B cell (primary cell): ENCODE results near the gene ZSCAN1. TPM values are rescaled to one million over a fixed set of nuclear protein-coding genes. Genes with fewer than 3 reads are reported as not detected.

Experiments used
- ATAC-seq: fragments of 200-7000 bp; cut with Tn5 transposase; one replicate; pipeline ENCODE4 v1.10.0; 2021; ENCODE audit warnings: low read depth, mild to moderate bottlenecking, moderate number of reproducible peaks, moderate library complexity
- CTCF ChIA-PET: fragments of 350-600 bp; sonication (Branson Sonifier 250); formaldehyde crosslinking; loops from one replicate; lab custom pipeline; 2021; ENCODE audit warnings: antibody characterized with exemption, inconsistent platforms; lab: Charles Lee
- POLR2A ChIA-PET: fragments of 350-600 bp; sonication (Branson Sonifier 250); formaldehyde crosslinking; loops from one replicate; lab custom pipeline; 2021; ENCODE audit warnings: antibody characterized with exemption; lab: Charles Lee
- DNase-seq: peaks from one replicate; pipeline ENCODE4 v3.0.0; 2013
- H2AFZ ChIP-seq: 2 replicates; pipeline ENCODE4 v1.6.1; 2012; ENCODE audit warnings: mild to moderate bottlenecking, low read depth, low read length; ENCODE audit not compliant: insufficient read depth, poor library complexity, severe bottlenecking
- H3K27ac ChIP-seq, 2 donors: 1 replicate in 1 of 2; 2 replicates in 1 of 2; pipeline ENCODE4 v1.5.1; 2012 to 2013; ENCODE audit warnings: low read length in 2 of 2, mild to moderate bottlenecking in 2 of 2, moderate library complexity in 1 of 2
- H3K27me3 ChIP-seq, 4 experiments: fragments of 200-600 bp in 1 of 4; sonication (generic) in 1 of 4; replicated peaks in 1 of 4; 1 replicate in 2 of 4; 2 replicates in 2 of 4; pipeline versions ENCODE4 v1.6.1 to v1.7.0; 2013 to 2016; ENCODE audit warnings: low read length in 3 of 4, mild to moderate bottlenecking in 2 of 4, mixed read lengths in 1 of 4, moderate library complexity in 1 of 4; ENCODE audit not compliant: insufficient read depth in 4 of 4, control insufficient read depth in 3 of 4; ENCODE audit errors: control extremely low read depth in 1 of 4
- H3K36me3 ChIP-seq, 2 experiments: replicated peaks in 1 of 2; 1 replicate in 1 of 2; 2 replicates in 1 of 2; pipeline versions ENCODE4 v1.6.1 to v1.7.1; 2013; ENCODE audit warnings: low read length in 1 of 2; ENCODE audit not compliant: insufficient read depth in 2 of 2, control insufficient read depth in 1 of 2; ENCODE audit errors: control extremely low read depth in 1 of 2, extremely low read depth in 1 of 2
- H3K4me1 ChIP-seq, 2 donors: fragments of 200-600 bp in 1 of 2; sonication (generic) in 1 of 2; 1 replicate in 1 of 2; 2 replicates in 1 of 2; pipeline versions ENCODE4 v1.5.1 to v1.6.1; 2013 to 2017; ENCODE audit warnings: low read length in 2 of 2; ENCODE audit not compliant: control insufficient read depth in 2 of 2, insufficient read depth in 2 of 2
- H3K4me2 ChIP-seq: replicated peaks from 2 replicates; pipeline ENCODE3; 2012; ENCODE audit warnings: mild to moderate bottlenecking, low read depth, low read length; ENCODE audit not compliant: poor library complexity, severe bottlenecking
- H3K4me3 ChIP-seq, 5 experiments: fragments of 200-600 bp in 1 of 5; sonication (generic) in 1 of 5; 1 replicate in 3 of 5; 2 replicates in 2 of 5; pipeline versions ENCODE4 v1.5.1 to v1.7.0; 2011 to 2016; ENCODE audit warnings: low read length in 4 of 5, mild to moderate bottlenecking in 4 of 5, low read depth in 2 of 5, control low read depth in 1 of 5, moderate library complexity in 1 of 5; ENCODE audit not compliant: insufficient read depth in 1 of 5; ENCODE audit errors: control extremely low read depth in 1 of 5, extremely low read depth in 1 of 5
- H3K79me2 ChIP-seq: fragments of 200-600 bp; sonication (generic); one replicate; pipeline ENCODE4 v1.6.0; 2016; ENCODE audit warnings: low read length; ENCODE audit not compliant: control insufficient read depth, insufficient read depth
- H3K9ac ChIP-seq: fragments of 200-600 bp; sonication (generic); 2 replicates; pipeline ENCODE4 v1.6.1; 2017; ENCODE audit warnings: mild to moderate bottlenecking, low read length, moderate library complexity
- H3K9me3 ChIP-seq, 3 donors: one replicate each; pipeline versions ENCODE4 v1.6.1 to v1.7.1; 2013; ENCODE audit warnings: low read length in 2 of 3; ENCODE audit not compliant: control insufficient read depth in 2 of 3, insufficient read depth in 1 of 3; ENCODE audit errors: control extremely low read depth in 1 of 3
- H4K20me1 ChIP-seq: 2 replicates; pipeline ENCODE4 v1.6.0; 2012; ENCODE audit warnings: mild to moderate bottlenecking, low read length; ENCODE audit not compliant: insufficient read depth, control insufficient read depth, poor library complexity, severe bottlenecking
- H3K27ac Mint-ChIP-seq: one replicate; pipeline ENCODE4 v1.8.0; 2021; ENCODE audit warnings: mixed read lengths
- H3K27me3 Mint-ChIP-seq: one replicate; pipeline ENCODE4 v1.8.0; 2021; ENCODE audit warnings: mixed read lengths
- H3K4me1 Mint-ChIP-seq: one replicate; pipeline ENCODE4 v1.8.0; 2021; ENCODE audit warnings: mixed read lengths
- H3K4me3 Mint-ChIP-seq: one replicate; pipeline ENCODE4 v1.8.0; 2021; ENCODE audit warnings: mixed read lengths
- H3K9me3 Mint-ChIP-seq: one replicate; pipeline ENCODE4 v1.8.0; 2022; ENCODE audit warnings: mixed read lengths; ENCODE audit not compliant: insufficient read depth
- EZH2 ChIP-seq: IDR thresholded peaks from 2 replicates; pipeline ENCODE4 v1.6.1; 2012; ENCODE audit warnings: borderline replicate concordance, low read depth, mild to moderate bottlenecking, moderate library complexity, low read length; ENCODE audit not compliant: insufficient read depth, poor library complexity, severe bottlenecking
- WGBS: methylation state at CpG from one replicate; pipeline ENCODE4 v1.1.5; 2013; ENCODE audit warnings: missing lambda C conversion rate; ENCODE audit not compliant: insufficient coverage; 5-methylcytosine and 5-hydroxymethylcytosine counted together
- intact Hi-C: fragments of 100-400 bp; cut with micrococcal nuclease; formaldehyde crosslinking; loops from one replicate; pipeline ENCODE4 v1.10.0; 2022
- polyA plus RNA-seq: library from polyadenylated mRNA; depleted of rRNA; stranded (reverse); fragments of >200 nt; gene quantifications from 2 replicates; pipeline ENCODE4 v1.2.3, GENCODE V29; 2012
- total RNA-seq, 2 donors: library from RNA; stranded (reverse); fragments of 120-200 nt in 1 of 2; gene quantifications; 1 replicate in 1 of 2; 2 replicates in 1 of 2; pipeline versions ENCODE4 v1.2.3 to v1.2.4, GENCODE V29; 2013 to 2022
- TF ChIP-seq, protein P1 (sequence below): fragments of 200-600 bp; IDR thresholded peaks from one replicate; pipeline ENCODE4 v1.8.0; 2022; ENCODE audit warnings: antibody characterized with exemption, mild to moderate bottlenecking

Gene ZSCAN1
- total and polyA plus RNA-seq, 2 donors (not counting 1 experiment from before 2014, with no cell fraction given) = 0.13 TPM; not detected in 1

DNA sequence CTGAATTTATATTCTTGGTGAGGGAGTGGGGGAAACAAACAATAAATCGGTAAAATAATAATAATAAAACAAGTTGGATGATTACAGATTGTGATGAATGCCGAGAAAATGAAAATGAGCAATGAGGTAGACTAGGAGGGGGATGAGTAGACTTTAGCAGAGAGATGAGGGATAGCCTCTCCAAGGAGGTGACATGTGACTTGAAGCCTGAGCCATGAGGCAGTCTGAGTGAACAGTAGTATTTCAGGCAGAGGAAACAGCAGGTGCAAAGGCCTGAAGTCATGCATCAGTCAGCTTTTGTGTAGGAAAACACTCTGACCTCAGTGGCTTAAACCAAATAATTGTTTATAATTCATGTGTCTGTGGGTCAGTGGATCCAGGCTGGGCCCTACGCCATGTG, 29.9 kb downstream of the ZSCAN1 start:
- H3K4me1 ChIP-seq = peaks cover 7 to 15% of the 10 kb centered on the region in 2 donors
- H3K27ac Mint-ChIP-seq = no peak overlapping the region
- ChIA-PET CTCF (no interaction called here), POLR2A (no interaction called here)
- no peak for DNase-seq
- H3K4me2 ChIP-seq = no peak overlapping the region
- peaks cover 8% of the 10 kb centered on the region for H3K4me1 Mint-ChIP-seq
- no peaks in the 10 kb centered on the region for H4K20me1 ChIP-seq
- peaks cover 7% of the 10 kb centered on the region in 2 experiments for H3K36me3 ChIP-seq
- no peak overlapping the region for H3K4me3 ChIP-seq
- H3K9me3 ChIP-seq = peaks cover 6 to 79% (median 39%) of the 10 kb centered on the region in 3 donors
- no peak overlapping the region for H3K4me3 Mint-ChIP-seq
- no peak for ATAC-seq
- H3K27me3 ChIP-seq = no peaks in the 10 kb centered on the region
- 90% methylated on average over 2 of the region's 3 CpGs for WGBS
- no peak overlapping the region for H2AFZ ChIP-seq
- no peak overlapping the region for H3K27ac ChIP-seq
- intact Hi-C loops = no loop called here
- peaks cover 5% of the 10 kb centered on the region for H3K79me2 ChIP-seq
- no peak overlapping the region for H3K9ac ChIP-seq
- TF ChIP-seq, protein P1, sequence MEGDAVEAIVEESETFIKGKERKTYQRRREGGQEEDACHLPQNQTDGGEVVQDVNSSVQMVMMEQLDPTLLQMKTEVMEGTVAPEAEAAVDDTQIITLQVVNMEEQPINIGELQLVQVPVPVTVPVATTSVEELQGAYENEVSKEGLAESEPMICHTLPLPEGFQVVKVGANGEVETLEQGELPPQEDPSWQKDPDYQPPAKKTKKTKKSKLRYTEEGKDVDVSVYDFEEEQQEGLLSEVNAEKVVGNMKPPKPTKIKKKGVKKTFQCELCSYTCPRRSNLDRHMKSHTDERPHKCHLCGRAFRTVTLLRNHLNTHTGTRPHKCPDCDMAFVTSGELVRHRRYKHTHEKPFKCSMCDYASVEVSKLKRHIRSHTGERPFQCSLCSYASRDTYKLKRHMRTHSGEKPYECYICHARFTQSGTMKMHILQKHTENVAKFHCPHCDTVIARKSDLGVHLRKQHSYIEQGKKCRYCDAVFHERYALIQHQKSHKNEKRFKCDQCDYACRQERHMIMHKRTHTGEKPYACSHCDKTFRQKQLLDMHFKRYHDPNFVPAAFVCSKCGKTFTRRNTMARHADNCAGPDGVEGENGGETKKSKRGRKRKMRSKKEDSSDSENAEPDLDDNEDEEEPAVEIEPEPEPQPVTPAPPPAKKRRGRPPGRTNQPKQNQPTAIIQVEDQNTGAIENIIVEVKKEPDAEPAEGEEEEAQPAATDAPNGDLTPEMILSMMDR = no peak
- TF ChIP-seq EZH2 = no peak
- no peaks in the 10 kb centered on the region for H3K27me3 Mint-ChIP-seq
- H3K9me3 Mint-ChIP-seq = peaks cover 19% of the 10 kb centered on the region

DNA sequence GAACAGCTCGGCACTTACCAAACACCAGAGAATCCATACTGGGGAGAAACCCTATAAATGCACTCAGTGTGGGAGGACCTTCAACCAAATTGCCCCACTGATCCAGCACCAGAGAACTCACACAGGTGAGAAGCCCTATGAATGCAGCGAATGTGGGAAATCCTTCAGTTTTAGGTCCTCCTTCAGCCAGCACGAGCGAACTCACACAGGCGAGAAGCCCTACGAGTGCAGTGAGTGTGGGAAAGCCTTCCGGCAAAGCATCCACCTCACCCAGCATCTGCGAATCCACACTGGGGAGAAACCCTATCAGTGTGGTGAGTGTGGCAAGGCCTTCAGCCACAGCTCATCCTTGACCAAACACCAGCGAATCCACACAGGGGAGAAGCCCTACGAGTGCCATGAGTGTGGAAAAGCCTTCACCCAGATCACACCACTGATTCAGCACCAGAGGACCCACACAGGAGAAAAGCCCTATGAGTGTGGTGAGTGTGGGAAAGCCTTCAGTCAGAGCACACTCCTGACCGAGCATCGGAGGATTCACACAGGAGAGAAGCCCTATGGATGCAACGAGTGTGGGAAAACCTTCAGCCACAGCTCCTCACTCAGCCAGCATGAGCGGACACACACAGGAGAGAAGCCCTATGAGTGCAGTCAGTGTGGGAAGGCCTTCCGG, 33.6 kb downstream of the ZSCAN1 start:
- Histone ChIP-seq H3K4me1 (no peaks in the 10 kb centered on the region), H3K4me3 (no peak overlapping the region), H3K9me3 (peaks cover 11 to 82% (median 58%) of the 10 kb centered on the region in 3 donors), H3K36me3 (peaks cover 7% of the 10 kb centered on the region in 2 experiments), H3K9ac (no peak overlapping the region), H3K4me2 (no peak overlapping the region), H3K27ac (no peak overlapping the region), H4K20me1 (no peaks in the 10 kb centered on the region), H2AFZ (no peak overlapping the region), H3K27me3 (no peaks in the 10 kb centered on the region), H3K79me2 (no peaks in the 10 kb centered on the region)
- no peak overlapping the region for H3K4me3 Mint-ChIP-seq
- 97% methylated on average over 6 of the region's 15 CpGs for WGBS
- ChIA-PET CTCF (no interaction called here), POLR2A (no interaction called here)
- TF ChIP-seq EZH2 = no peak
- TF ChIP-seq, protein P1 = no peak
- no peaks in the 10 kb centered on the region for H3K27me3 Mint-ChIP-seq
- intact Hi-C loops = no loop called here
- no peak for DNase-seq
- H3K27ac Mint-ChIP-seq = no peak overlapping the region
- ATAC-seq = no peak
- peaks cover 13% of the 10 kb centered on the region for H3K9me3 Mint-ChIP-seq
- no peaks in the 10 kb centered on the region for H3K4me1 Mint-ChIP-seq
